KOPT-K1 (cell line): ENCODE results near the gene PACRG.

ENCODE experiments used
- H3K27ac ChIP-seq: fragments of 200-600 bp; sonication (generic); 2 replicates; pipeline ENCODE4 v1.5.1; 2016; ENCODE audit warnings: antibody characterized with exemption, mild to moderate bottlenecking, low read depth, low read length; ENCODE audit not compliant: poor library complexity, severe bottlenecking
- H3K36me3 ChIP-seq: fragments of 200-600 bp; sonication (generic); 2 replicates; pipeline ENCODE4 v1.5.1; 2017; ENCODE audit warnings: antibody characterized with exemption, mild to moderate bottlenecking, low read length, moderate library complexity; ENCODE audit not compliant: insufficient read depth
- H3K9me3 ChIP-seq: fragments of 200-600 bp; sonication (generic); 2 replicates; pipeline ENCODE4 v1.5.1; 2017; ENCODE audit warnings: antibody characterized with exemption, low read length, mild to moderate bottlenecking; ENCODE audit not compliant: insufficient read depth, poor library complexity, severe bottlenecking

The PACRG gene

GRCh38 chr6:162854734-162855191 lies 127.0 kb downstream of the PACRG start:
- Histone ChIP-seq H3K27ac (no peak overlapping the region), H3K9me3 (no peaks in the 10 kb centered on the region), H3K36me3 (no peaks in the 10 kb centered on the region)

GRCh38 chr6:162856885-162857284 lies 129.1 kb downstream of the PACRG start:
- H3K9me3 ChIP-seq = no peaks in the 10 kb centered on the region
- H3K27ac ChIP-seq = no peak overlapping the region
- H3K36me3 ChIP-seq = no peaks in the 10 kb centered on the region

DNA sequence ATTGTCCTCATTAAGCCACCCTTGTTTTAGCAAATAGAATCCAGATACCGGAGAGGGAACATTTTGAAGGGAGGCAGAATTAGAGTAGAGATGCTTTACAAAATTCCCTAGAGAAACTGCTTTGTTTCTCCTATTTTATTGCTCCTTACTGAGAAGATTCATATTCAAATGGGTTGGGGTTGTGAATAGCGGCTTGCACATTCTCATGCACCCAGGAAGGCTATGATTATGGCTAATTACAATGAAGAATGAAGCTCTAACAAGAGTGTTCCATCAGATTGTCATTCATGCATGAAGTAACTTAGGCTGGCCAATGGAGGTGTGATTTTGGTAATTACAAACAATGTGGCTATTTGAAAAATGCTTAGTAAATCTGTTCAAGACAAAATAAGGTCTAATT lies 129.6 kb downstream of the PACRG start:
- H3K9me3 ChIP-seq = no peaks in the 10 kb centered on the region
- no peaks in the 10 kb centered on the region for H3K36me3 ChIP-seq
- no peak overlapping the region for H3K27ac ChIP-seq

- H3K9me3 ChIP-seq = no peaks in the 10 kb centered on the region
- no peak overlapping the region for H3K27ac ChIP-seq
- no peaks in the 10 kb centered on the region for H3K36me3 ChIP-seq
These were observed 134.7 kb downstream of the PACRG start for GRCh38 chr6:162862462-162862861.

DNA sequence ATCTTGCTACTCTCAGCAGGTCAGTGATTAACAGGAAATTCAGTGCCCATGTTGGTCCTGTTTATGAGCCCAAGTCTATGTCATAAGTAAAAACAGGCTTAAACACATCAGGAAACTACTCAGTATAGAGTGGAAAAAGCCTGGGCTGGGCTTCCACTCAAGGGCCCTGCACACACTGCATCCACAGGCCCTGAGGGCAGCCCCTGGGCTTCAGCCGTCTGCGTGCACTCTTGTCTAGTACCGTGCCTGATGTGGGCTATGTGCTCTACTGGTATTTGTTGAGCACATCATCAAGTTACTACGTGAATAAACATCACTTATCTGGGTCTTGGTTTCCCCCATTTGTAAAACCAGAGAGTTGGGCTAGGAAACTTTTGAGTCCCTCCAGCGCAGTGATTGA lies 135.2 kb downstream of the PACRG start:
- Histone ChIP-seq H3K36me3 (no peaks in the 10 kb centered on the region), H3K27ac (no peak overlapping the region)

GRCh38 chr6:162863821-162864220 lies 136.0 kb downstream of the PACRG start:
- no peak overlapping the region for H3K27ac ChIP-seq
- no peaks in the 10 kb centered on the region for H3K9me3 ChIP-seq
- no peaks in the 10 kb centered on the region for H3K36me3 ChIP-seq

More for the DNA sequence above, 135.2 kb downstream of the PACRG start:
- no peaks in the 10 kb centered on the region for H3K9me3 ChIP-seq

- Histone ChIP-seq H3K36me3 (no peaks in the 10 kb centered on the region), H3K9me3 (no peaks in the 10 kb centered on the region), H3K27ac (no peak overlapping the region)
These were observed 137.1 kb downstream of the PACRG start for GRCh38 chr6:162864911-162865310.

GRCh38 chr6:162866656-162867055 lies 138.9 kb downstream of the PACRG start:
- Histone ChIP-seq H3K27ac (no peak overlapping the region), H3K9me3 (no peaks in the 10 kb centered on the region), H3K36me3 (no peaks in the 10 kb centered on the region)

- no peaks in the 10 kb centered on the region for H3K9me3 ChIP-seq
- no peaks in the 10 kb centered on the region for H3K36me3 ChIP-seq
- H3K27ac ChIP-seq = no peak overlapping the region
These were observed 140.6 kb downstream of the PACRG start for GRCh38 chr6:162868397-162868796.

DNA sequence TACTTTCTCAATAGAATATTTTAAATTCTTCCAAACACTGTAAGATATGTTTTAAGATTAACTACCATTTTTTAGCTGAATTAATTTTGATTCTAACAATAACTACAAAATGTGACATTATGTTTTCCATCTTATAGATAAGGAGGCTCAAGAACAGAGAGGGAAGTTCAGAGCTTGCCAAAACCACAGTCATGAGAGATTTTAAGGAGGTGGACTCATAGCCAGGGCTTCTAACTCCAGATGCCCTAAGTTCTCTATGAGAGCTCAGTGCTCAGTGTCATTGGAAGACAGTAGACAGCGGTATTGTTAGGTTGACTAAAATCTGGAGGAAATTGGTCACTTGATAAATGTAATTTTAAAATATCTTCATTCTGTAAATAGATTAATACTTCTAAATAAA lies 144.2 kb downstream of the PACRG start:
- Histone ChIP-seq H3K36me3 (no peaks in the 10 kb centered on the region), H3K9me3 (no peaks in the 10 kb centered on the region), H3K27ac (no peak overlapping the region)

DNA sequence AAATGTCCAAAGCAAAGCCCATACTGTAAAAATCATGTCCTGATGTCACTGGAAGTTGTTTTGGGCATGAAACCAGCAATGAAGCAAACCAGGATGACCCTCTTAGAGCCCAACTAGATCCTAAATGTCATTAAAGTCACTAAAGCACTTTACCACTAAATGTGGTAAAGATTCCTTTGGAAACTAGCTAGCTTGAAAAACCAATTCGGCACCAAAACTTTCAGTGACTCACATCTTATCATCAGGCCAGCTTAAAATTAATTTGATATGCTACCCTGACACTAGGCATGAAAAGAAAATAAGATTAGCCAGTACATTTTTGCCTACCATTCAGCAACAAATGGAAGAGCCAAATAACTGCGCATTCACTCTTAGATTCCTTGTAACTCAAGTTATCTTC lies 145.8 kb downstream of the PACRG start:
- H3K36me3 ChIP-seq = no peaks in the 10 kb centered on the region
- no peaks in the 10 kb centered on the region for H3K9me3 ChIP-seq
- no peak overlapping the region for H3K27ac ChIP-seq

DNA sequence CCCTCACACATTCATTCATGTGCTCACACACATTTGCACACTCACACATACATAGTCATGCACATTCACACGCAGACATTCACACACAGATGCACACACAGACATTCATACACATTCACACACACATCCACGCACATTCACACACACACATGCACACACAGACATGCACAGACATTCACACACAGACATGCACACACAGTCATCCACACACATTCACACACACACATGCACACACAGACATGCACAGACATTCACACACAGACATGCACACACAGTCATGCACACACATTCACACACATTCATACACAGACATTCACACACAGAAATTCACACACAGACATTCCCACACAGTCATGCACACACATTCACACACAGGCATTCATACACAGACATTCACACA lies 147.3 kb downstream of the PACRG start:
- H3K27ac ChIP-seq = no peak overlapping the region
- no peaks in the 10 kb centered on the region for H3K9me3 ChIP-seq
- H3K36me3 ChIP-seq = no peaks in the 10 kb centered on the region

GRCh38 chr6:162882801-162883481 lies 155.2 kb downstream of the PACRG start:
- Histone ChIP-seq H3K36me3 (no peaks in the 10 kb centered on the region), H3K9me3 (no peaks in the 10 kb centered on the region), H3K27ac (no peak overlapping the region)

DNA sequence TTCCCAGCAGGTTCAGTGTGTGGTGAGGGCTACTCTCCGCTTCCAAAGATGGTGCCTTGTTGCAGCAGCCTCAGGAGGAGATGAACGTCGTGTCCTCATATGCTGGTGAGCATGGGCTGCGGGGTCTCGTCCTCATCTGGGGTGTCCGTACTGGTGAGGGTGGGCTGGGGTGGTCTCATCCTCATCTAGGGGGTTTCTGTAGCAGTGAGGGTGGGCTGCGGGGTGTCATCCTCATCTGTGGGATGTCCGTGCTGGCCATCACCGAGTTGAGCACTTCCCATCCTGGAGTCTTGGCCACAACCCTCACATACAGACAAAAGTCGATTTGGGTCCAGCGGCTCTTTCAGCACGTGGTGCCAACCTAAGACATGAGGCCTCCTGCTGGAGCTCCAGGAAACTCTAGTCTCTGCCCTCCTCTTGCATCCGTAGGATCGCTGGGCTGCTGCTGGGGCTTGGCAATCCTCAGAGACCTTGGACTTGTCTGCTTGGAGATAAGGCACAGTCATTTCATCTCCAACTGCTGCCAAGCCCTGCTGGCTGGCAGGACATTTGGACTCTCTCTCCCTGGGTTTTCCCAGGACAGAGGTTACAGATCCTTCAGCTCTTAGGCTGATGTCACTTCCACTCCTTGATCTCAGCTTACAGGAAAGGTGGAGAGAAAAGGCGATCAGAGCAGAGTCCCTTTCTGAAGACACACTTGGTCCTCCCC lies 160.4 kb downstream of the PACRG start:
- Histone ChIP-seq H3K36me3 (no peaks in the 10 kb centered on the region), H3K27ac (no peak overlapping the region), H3K9me3 (no peaks in the 10 kb centered on the region)

DNA sequence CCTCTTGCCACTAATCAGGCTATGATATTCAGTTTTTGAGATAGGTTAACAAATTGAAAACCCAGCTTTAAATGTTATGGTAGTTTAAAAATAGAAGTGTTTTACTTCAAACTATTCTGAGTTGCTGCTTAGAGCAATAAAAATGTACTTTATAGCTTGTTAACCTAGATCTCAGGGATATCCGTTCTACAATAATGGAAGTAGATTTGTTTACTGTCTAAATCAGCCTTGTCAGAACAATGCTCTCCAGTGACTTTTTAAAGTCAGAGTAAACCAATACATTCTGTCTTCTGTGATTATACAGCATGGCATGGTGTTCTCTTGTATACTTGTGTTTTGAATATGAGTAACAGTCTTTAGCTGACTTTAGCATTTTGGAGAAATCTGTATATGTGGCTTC lies 161.5 kb downstream of the PACRG start:
- no peaks in the 10 kb centered on the region for H3K9me3 ChIP-seq
- no peaks in the 10 kb centered on the region for H3K36me3 ChIP-seq

DNA sequence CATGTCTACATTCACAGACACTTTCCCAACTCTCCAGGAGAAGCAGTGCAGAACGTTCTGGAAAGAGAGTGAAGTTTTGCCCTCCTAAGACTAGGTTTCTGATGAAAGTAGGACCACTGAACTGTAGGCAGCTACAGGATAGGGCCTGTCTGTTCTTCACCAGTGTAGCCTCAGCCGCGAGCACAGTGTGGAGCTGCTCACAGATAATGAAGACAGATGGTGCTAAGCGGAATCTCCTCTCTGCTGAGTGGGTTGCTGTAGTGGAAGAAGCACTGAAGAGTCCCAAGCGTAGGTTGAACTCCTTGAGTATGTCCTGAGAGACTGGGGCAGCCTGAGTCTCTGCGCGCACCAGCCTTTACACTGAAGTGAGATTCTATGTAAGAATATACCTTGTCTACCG lies 170.2 kb downstream of the PACRG start:
- Histone ChIP-seq H3K27ac (no peak overlapping the region), H3K36me3 (no peaks in the 10 kb centered on the region), H3K9me3 (no peaks in the 10 kb centered on the region)

More for the DNA sequence above, 161.5 kb downstream of the PACRG start:
- no peak overlapping the region for H3K27ac ChIP-seq
